ENCODE measurements around the gene SETX.

Gene SETX

DNA sequence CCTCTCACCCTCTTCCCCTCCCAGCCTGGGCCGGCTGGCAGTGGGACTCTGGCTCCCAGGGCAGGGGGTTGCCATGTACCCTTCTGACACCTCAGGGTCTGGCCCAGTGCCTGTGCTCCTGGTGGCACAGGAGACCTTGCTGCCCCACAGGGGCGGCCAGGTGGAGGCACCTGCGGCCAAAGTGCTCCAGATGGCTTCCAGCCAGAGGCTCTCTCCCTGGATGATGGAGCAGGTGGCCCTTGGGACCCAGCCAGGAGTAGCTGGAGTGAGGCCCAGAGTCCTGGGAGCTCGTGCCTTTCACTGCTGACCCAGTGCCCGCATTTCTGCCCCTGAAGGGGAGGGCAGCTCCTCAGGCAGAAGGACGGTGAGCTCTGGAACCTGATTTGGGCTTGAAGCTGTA is 105.7 kb downstream of the SETX start:
- TF ChIP-seq, protein P1, sequence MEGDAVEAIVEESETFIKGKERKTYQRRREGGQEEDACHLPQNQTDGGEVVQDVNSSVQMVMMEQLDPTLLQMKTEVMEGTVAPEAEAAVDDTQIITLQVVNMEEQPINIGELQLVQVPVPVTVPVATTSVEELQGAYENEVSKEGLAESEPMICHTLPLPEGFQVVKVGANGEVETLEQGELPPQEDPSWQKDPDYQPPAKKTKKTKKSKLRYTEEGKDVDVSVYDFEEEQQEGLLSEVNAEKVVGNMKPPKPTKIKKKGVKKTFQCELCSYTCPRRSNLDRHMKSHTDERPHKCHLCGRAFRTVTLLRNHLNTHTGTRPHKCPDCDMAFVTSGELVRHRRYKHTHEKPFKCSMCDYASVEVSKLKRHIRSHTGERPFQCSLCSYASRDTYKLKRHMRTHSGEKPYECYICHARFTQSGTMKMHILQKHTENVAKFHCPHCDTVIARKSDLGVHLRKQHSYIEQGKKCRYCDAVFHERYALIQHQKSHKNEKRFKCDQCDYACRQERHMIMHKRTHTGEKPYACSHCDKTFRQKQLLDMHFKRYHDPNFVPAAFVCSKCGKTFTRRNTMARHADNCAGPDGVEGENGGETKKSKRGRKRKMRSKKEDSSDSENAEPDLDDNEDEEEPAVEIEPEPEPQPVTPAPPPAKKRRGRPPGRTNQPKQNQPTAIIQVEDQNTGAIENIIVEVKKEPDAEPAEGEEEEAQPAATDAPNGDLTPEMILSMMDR (IDR thresholded peaks at IDR 0.05; ENCODE audit: low read depth, low read length, missing control alignments), result no peak
- no peak for DNase-seq (ENCODE audit: low read depth)
- no peak overlapping the region for H3K4me3 ChIP-seq (ENCODE audit: low read depth, low read length)

DNA sequence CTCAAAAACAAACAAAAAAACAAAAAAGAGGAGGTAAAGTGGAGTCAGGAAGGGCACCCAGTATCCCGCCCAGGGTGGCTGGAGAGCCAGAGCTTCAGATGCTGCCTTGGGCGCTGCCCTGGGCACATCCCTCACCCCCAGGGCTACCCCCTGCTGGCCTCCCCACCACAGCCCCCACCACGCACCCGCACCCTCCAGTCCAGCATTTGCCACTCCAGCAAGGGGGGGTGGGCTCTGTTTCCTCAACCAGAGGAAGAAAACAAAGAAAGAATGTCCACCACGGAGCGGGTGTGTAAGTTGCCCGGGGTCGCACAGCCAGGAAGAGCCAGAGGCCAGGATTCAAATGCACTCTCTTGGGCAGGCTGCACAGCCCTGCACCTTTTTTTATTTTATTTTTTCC is 106.8 kb downstream of the SETX start:
- no peak overlapping the region for H3K4me3 ChIP-seq (ENCODE audit: low read depth, low read length)
- TF ChIP-seq, protein P1 (IDR thresholded peaks at IDR 0.05; ENCODE audit: low read depth, low read length, missing control alignments), result no peak
- no peak for DNase-seq (ENCODE audit: low read depth)

DNA sequence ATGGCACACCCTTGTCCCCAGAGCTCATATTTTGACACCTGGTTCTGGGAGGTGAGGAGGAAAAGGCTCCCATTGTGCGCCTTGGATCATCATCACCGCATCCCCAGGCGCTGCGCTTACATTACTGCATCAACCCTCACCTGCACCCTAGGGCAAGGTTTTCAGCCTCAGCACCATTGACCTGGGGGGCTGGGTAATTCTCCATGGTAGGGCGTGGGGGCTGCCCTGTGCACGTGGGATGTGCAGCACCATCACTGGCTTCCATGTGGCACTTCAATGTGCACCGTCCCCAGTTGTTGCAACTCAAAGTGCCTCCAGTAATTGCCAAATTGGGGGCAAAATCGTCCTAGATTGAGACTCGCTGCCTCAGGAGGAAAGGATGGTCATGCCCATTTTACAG is 109.3 kb downstream of the SETX start:
- TF ChIP-seq, protein P1 (IDR thresholded peaks at IDR 0.05; ENCODE audit: low read depth, low read length, missing control alignments), result no peak
- no peak overlapping the region for H3K4me3 ChIP-seq (ENCODE audit: low read depth, low read length)
- no peak for DNase-seq (ENCODE audit: low read depth)

DNA sequence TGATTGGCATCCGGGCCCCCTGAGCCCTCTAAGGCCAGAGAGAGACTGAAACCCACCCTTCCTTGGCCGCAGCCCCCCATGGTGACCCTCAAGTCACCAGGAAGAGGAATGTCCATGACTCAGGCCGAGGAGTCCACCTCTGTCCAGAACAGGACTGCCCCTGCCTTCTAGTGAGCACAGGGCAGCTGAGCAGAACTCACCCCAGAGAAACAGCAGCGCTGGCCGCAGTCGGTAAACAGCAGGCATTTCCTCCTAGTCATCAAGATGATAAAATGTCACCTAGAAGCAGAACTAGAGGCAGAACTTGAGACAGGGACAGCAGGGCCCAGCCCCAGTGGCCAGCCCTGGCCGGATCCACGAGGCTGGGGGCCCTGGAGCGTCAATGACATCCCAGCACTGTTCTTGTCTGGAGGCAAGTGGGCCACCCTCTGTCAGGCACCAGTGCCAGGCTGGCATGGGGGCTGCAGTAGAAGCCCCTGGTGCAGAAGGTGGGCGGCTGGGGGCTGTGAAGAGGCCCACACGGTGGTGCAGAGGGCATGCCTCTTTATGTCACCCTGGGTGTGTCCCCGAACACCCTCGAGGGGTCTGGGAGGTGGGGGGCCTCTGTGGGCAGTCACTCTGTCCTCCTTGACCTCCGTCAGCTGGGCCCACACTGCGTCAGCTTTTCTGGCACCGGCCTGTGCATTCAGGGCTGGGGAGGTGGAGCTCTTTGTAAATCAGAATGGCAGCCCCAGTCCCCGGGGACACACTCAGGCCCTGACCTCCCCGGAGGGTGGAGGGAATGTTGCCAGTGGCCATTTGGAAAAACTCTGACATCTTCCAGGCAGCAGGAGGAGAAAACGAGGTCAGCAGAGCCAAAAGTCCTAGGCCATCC is 110.0 kb downstream of the SETX start:
- TF ChIP-seq, protein P1 (IDR thresholded peaks at IDR 0.05; ENCODE audit: low read depth, low read length, missing control alignments), result no peak
- DNase-seq (ENCODE audit: low read depth), result no peak
- H3K4me3 ChIP-seq (ENCODE audit: low read depth, low read length), result no peak overlapping the region

DNA sequence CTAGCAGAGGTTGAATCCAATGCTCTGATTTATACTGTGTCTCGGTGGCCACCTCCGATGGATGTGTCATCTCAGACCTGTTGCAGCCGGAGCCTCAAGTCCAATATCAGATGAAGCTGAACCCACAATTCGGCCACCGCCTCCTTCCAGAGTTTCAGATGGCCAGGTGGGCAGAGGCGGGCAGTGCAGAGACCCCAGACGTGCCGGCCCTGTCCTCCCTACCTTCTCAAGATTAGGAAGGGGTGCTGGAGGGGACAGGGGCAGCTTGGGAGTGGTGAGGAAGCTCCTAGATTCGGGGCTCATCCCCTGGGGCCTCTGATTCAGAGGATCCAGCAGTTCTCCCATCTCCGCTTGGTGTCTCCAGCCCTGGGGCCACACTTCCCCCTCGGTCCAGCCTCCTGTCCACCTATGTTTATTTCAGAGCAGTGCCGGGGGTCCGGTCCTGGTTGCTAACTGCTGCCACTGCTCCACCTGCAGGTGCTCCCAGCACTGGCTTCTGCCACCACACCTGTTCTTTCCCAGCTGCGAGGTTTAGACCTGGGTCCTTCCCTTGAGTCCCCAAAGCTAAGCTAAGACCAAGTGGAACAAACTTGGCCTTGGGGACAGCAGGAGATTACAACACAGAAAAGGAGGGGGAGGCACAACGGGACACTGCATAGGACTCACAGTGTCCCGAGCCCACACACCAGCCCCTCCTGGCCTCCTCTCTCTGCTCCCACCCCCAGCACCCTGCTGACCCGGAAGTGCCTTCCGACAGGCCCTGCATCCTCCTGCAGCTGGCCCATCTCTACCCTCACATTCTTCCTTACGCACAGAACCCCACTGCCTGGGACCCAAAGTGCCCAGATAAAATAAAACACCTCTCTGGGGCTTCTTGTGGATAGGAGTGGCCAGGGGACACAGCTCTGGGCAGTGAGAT is 111.4 kb downstream of the SETX start:
- DNase-seq (ENCODE audit: low read depth), result no peak
- TF ChIP-seq, protein P1 (IDR thresholded peaks at IDR 0.05; ENCODE audit: low read depth, low read length, missing control alignments), result no peak
- H3K4me3 ChIP-seq (ENCODE audit: low read depth, low read length), result no peak overlapping the region

DNA sequence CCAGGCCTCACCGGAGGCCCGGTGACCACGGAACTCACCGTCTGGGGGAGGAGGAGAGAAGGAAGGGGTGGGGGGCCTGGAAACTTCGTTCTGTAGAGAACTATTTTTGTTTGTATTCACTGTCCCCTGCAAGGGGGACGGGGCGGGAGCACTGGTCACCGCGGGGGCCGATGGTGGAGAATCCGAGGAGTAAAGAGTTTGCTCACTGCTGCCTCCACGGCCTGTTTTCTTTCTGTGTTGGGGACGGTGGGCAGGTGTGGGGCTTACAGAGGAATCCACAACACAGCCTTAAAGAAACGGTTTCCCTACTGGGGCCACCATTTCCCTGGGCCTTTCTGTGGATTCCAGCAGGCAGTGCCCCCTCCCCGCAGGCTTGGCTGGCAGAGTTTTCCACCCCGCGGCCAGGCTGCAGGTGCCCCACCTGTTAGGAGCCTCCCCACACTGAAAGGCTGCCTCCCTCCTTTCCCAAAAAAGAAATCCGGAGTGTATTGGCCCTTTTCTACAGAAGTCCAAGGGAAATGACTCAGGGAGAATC is 112.1 kb downstream of the SETX start:
- no peak for DNase-seq (ENCODE audit: low read depth)
- TF ChIP-seq, protein P1 (IDR thresholded peaks at IDR 0.05; ENCODE audit: low read depth, low read length, missing control alignments), result no peak
- H3K4me3 ChIP-seq (ENCODE audit: low read depth, low read length), result peak overlapping the region; percentile 64

Measured in GM12864 (cell line).